Vagina (tissue), 2 donors: ENCODE results near the gene BAZ1B.

Experiments used
- POLR2A ChIP-seq, 2 donors: fragments of 450-650 bp; IDR thresholded peaks; one replicate each; pipeline ENCODE4 v1.6.1; 2017; ENCODE audit warnings: antibody characterized with exemption in 2 of 2, mild to moderate bottlenecking in 2 of 2, moderate library complexity in 2 of 2
- TF ChIP-seq, protein P1 (sequence below), 3 experiments: fragments of 450-650 bp in 2 of 3; fragments of 200-600 bp in 1 of 3; sonication (generic) in 1 of 3; IDR thresholded peaks; one replicate each; pipeline ENCODE4 v1.5.1; 2017 to 2019; ENCODE audit warnings: antibody characterized with exemption in 3 of 3, mild to moderate bottlenecking in 2 of 3, moderate library complexity in 2 of 3

DNA sequence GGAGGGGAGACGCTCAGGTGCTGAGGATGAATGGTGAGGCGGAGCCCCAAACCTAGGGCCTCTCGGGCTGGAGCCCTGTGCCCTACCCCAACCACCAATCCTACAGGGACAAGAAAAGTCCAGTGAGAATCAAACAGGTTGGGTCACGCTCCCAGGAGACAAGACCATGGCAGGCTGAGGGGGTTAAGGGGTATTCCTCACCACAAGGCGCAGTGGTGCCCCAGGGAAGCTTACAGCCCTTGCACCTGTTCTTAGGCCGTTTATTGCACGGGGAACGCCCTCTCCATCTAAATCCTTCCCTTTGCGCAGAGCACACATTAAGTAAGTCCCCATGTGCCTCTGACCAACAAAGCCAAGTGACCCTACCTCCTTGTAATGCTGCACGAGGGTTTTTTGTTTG is 85.0 kb downstream of the BAZ1B start:
- TF ChIP-seq, protein P1, sequence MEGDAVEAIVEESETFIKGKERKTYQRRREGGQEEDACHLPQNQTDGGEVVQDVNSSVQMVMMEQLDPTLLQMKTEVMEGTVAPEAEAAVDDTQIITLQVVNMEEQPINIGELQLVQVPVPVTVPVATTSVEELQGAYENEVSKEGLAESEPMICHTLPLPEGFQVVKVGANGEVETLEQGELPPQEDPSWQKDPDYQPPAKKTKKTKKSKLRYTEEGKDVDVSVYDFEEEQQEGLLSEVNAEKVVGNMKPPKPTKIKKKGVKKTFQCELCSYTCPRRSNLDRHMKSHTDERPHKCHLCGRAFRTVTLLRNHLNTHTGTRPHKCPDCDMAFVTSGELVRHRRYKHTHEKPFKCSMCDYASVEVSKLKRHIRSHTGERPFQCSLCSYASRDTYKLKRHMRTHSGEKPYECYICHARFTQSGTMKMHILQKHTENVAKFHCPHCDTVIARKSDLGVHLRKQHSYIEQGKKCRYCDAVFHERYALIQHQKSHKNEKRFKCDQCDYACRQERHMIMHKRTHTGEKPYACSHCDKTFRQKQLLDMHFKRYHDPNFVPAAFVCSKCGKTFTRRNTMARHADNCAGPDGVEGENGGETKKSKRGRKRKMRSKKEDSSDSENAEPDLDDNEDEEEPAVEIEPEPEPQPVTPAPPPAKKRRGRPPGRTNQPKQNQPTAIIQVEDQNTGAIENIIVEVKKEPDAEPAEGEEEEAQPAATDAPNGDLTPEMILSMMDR (IDR thresholded peaks at IDR 0.05): no peak
- TF ChIP-seq POLR2A (IDR thresholded peaks at IDR 0.05): no peak
